HG03520 (cell line): ENCODE measurements around the gene PDLIM4.

Experiments
- ATAC-seq: cut with Tn5 transposase; IDR thresholded peaks from one replicate; pipeline ENCODE4 v1.9.1; 2021; ENCODE audit warnings: mild to moderate bottlenecking, moderate library complexity; ENCODE audit not compliant: unreplicated experiment

Gene PDLIM4

GRCh38 chr5:132301344-132302271, 44.1 kb downstream of the PDLIM4 start:
- ATAC-seq = no peak

- no peak for ATAC-seq
Observed at GRCh38 chr5:132302413-132302812, 44.9 kb downstream of the PDLIM4 start.

GRCh38 chr5:132303589-132303988, 46.1 kb downstream of the PDLIM4 start:
- no peak for ATAC-seq

GRCh38 chr5:132305420-132305819, 47.9 kb downstream of the PDLIM4 start:
- ATAC-seq = no peak

- no peak for ATAC-seq
Observed at GRCh38 chr5:132308701-132309100, 51.2 kb downstream of the PDLIM4 start.

GRCh38 chr5:132309679-132310078, 52.2 kb downstream of the PDLIM4 start:
- no peak for ATAC-seq

- ATAC-seq = no peak
Observed at GRCh38 chr5:132310141-132310834, 52.8 kb downstream of the PDLIM4 start.

GRCh38 chr5:132313366-132313765, 55.9 kb downstream of the PDLIM4 start:
- ATAC-seq = no peak

GRCh38 chr5:132313961-132314432, 56.5 kb downstream of the PDLIM4 start:
- no peak for ATAC-seq

GRCh38 chr5:132315529-132316067, 58.1 kb downstream of the PDLIM4 start:
- ATAC-seq = no peak

- ATAC-seq = no peak
Observed at GRCh38 chr5:132319975-132320374, 62.5 kb downstream of the PDLIM4 start.

- ATAC-seq = no peak
Observed at GRCh38 chr5:132321109-132321721, 63.7 kb downstream of the PDLIM4 start.

- ATAC-seq = no peak
Observed at GRCh38 chr5:132322266-132322665, 64.8 kb downstream of the PDLIM4 start.
